ENCODE data around the gene C10orf67. TPM values are rescaled to one million over a fixed set of nuclear protein-coding genes. Genes with fewer than 3 reads are reported as not detected.

The C10orf67 gene
- total RNA-seq, 1 donor from 2014 or later = not detected

DNA sequence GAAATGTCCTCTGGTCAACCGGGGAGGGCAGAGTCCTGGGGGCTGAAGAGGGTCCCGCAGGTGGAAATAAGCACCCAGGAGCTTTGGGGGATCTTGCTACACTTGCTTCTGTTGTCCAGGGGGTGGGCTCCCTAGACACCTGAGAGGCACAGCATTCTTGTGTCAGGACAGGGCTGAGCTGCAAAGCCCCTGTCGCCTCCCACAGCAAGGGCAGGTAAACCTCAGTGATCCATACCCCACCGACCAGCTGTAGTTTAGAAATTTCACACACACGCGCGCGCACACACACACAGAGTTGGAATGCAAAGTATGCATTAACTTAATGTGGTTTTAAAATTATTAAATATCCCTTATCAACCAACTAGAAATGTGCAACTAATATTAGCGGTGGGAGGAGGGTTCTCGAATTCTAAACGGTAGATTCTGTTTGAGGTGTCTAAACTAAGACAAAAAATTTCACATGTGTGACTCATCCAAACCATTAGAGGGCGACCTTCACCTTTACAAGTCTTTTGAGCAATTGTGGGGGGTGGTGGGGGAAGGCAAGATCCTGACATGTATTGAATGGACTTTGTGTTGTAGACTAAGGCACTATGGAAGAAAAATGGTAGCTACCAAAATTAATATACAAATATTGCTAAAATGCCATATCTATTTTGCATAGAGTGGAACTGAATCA lies 186.8 kb downstream of the C10orf67 start:
- Mint-ChIP-seq H3K27me3 (ENCODE audit: low read depth) (peaks cover 41% of the 10 kb centered on the region), H3K36me3 (ENCODE audit: low read depth) (no peaks in the 10 kb centered on the region), H3K4me3 (ENCODE audit: unreplicated experiment) (no peak overlapping the region), H3K9me3 (ENCODE audit: low read depth) (no peaks in the 10 kb centered on the region), H3K4me1 (ENCODE audit: low read depth) (peaks cover 7% of the 10 kb centered on the region), H3K27ac (ENCODE audit: unreplicated experiment) (no peak overlapping the region)
- TF ChIP-seq, protein P1, sequence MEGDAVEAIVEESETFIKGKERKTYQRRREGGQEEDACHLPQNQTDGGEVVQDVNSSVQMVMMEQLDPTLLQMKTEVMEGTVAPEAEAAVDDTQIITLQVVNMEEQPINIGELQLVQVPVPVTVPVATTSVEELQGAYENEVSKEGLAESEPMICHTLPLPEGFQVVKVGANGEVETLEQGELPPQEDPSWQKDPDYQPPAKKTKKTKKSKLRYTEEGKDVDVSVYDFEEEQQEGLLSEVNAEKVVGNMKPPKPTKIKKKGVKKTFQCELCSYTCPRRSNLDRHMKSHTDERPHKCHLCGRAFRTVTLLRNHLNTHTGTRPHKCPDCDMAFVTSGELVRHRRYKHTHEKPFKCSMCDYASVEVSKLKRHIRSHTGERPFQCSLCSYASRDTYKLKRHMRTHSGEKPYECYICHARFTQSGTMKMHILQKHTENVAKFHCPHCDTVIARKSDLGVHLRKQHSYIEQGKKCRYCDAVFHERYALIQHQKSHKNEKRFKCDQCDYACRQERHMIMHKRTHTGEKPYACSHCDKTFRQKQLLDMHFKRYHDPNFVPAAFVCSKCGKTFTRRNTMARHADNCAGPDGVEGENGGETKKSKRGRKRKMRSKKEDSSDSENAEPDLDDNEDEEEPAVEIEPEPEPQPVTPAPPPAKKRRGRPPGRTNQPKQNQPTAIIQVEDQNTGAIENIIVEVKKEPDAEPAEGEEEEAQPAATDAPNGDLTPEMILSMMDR (IDR thresholded peaks at IDR 0.05) = no peak
- no peak for DNase-seq (ENCODE audit: low spot score)

DNA sequence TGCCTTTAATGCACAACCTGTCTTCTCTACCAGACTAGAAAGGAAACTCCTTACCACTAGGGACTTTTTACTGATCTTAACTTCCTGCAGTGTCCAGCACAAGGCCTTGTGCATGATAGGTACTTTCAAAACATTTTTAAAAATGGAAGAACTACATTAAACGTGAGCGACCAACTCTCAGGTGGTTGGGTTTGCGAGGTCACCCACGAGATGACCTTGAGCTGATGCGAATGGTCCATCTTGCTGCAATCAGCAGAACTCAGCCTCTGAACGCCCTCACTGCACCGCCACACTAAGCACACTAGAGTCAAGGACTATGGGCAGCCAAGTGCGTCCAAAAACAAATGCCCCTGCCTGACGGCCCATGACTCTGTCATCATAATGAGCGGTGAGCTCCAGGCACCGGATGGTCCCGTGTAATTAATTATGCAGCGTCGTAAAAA lies 187.3 kb downstream of the C10orf67 start:
- no peak for DNase-seq (ENCODE audit: low spot score)
- TF ChIP-seq, protein P1 (IDR thresholded peaks at IDR 0.05) = no peak
- Mint-ChIP-seq H3K27me3 (ENCODE audit: low read depth) (peaks cover 41% of the 10 kb centered on the region), H3K4me1 (ENCODE audit: low read depth) (peaks cover 7% of the 10 kb centered on the region), H3K36me3 (ENCODE audit: low read depth) (no peaks in the 10 kb centered on the region), H3K27ac (ENCODE audit: unreplicated experiment) (no peak overlapping the region), H3K9me3 (ENCODE audit: low read depth) (no peaks in the 10 kb centered on the region), H3K4me3 (ENCODE audit: unreplicated experiment) (no peak overlapping the region)

DNA sequence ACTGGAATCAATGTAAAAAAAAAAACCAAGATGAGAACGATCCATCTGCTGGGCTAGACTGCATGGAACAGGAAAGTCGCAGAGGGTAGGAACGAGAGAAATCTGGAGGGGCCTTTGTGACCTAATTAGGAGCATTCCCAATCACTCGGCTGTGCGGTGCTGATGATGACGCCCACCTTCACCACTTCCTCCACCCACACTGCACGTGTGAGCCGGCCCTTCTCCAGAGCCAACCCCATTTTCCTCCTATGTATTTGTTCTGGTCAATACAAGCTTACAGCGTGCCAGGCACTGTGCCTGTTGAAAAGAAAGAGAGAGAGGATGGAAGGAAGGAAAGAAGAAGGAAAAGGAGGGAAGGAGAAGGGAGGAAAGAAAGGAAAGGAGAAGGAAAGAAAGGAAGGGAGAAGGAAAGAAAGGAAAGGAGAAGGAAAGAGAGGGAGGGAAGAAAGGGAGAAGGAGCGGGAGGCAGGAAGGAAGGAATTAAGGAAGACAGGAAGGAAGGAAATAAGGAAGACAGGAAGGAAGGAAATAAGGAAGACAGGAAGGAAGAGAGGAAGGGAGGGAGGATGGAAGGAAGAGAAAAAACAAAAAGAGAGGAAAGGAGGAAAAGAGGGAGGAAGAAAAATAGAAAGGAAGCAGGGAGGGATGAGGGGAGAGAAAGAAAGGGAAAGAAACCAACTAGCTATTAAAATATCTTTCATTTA lies 188.0 kb downstream of the C10orf67 start:
- Mint-ChIP-seq H3K27me3 (ENCODE audit: low read depth) (peaks cover 41% of the 10 kb centered on the region), H3K36me3 (ENCODE audit: low read depth) (no peaks in the 10 kb centered on the region), H3K4me3 (ENCODE audit: unreplicated experiment) (no peak overlapping the region), H3K27ac (ENCODE audit: unreplicated experiment) (no peak overlapping the region), H3K9me3 (ENCODE audit: low read depth) (no peaks in the 10 kb centered on the region), H3K4me1 (ENCODE audit: low read depth) (peaks cover 7% of the 10 kb centered on the region)
- TF ChIP-seq, protein P1 (IDR thresholded peaks at IDR 0.05) = no peak
- DNase-seq (ENCODE audit: low spot score) = no peak

DNA sequence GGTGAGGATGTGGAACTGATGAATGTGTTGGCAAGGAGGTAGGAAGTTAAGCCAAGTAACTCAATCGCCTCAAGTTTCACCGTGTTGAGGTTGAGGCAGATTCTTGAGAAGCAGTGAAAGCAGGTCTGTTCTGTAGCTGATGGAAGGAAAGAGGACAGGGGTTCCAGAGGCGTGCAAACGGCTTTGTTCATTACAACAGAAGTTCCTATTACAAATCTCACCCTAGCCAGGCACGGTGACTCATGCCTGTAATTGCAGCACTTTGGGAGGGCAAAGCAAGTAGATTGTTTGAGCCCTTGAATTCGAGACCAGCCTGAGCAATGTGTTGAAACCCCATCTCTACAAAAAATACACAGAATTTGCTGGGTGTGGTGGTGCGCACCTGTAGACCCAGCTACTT lies 189.4 kb downstream of the C10orf67 start:
- no peaks in the 10 kb centered on the region for H3K36me3 Mint-ChIP-seq (ENCODE audit: low read depth)
- H3K4me3 Mint-ChIP-seq (ENCODE audit: unreplicated experiment) = no peak overlapping the region
- peaks cover 7% of the 10 kb centered on the region for H3K4me1 Mint-ChIP-seq (ENCODE audit: low read depth)
- H3K27ac Mint-ChIP-seq (ENCODE audit: unreplicated experiment) = no peak overlapping the region
- no peak for DNase-seq (ENCODE audit: low spot score)
- no peaks in the 10 kb centered on the region for H3K9me3 Mint-ChIP-seq (ENCODE audit: low read depth)
- TF ChIP-seq, protein P1 (IDR thresholded peaks at IDR 0.05) = no peak
- peaks cover 44% of the 10 kb centered on the region for H3K27me3 Mint-ChIP-seq (ENCODE audit: low read depth)

Small RNA genes within 50 kb of the gene (microRNA-seq; reads per million reads assigned to microRNA genes)
- not detected for gene MIR1254-2 (ENCODE audit: borderline number of aligned reads)

Other genes starting within 250 kb of the C10orf67 start
- gene MSRB2, start 249.2 kb downstream of the C10orf67 start, total RNA-seq = 14.9 to 18.6 TPM (median 18.4 TPM) in 3 replicates
- gene PTF1A, start 152.5 kb downstream of the C10orf67 start, total RNA-seq = not detected in 3 replicates
- gene OTUD1, start 94.3 kb upstream of the C10orf67 start, total RNA-seq = 7.6 to 11.7 TPM (median 11.3 TPM) in 3 replicates